SU-DHL-6 (cell line): ENCODE measurements around the gene CSNK1G2.

Source experiments
- EZH2phosphoT487 ChIP-seq: fragments of 200-600 bp; sonication (generic), shearing (Covaris generic); conservative IDR thresholded peaks from 2 replicates; pipeline ENCODE4 v1.6.1; 2018; ENCODE audit warnings: mild to moderate bottlenecking, antibody characterized with exemption, low read length, moderate library complexity, mixed read lengths
- TF ChIP-seq, protein P1 (sequence below): fragments of 200-600 bp; sonication (generic); IDR thresholded peaks from one replicate; pipeline ENCODE4 v1.5.1; 2017; ENCODE audit warnings: antibody characterized with exemption, mild to moderate bottlenecking, low read length, moderate library complexity; ENCODE audit not compliant: insufficient read depth, poor library complexity, severe bottlenecking

DNA sequence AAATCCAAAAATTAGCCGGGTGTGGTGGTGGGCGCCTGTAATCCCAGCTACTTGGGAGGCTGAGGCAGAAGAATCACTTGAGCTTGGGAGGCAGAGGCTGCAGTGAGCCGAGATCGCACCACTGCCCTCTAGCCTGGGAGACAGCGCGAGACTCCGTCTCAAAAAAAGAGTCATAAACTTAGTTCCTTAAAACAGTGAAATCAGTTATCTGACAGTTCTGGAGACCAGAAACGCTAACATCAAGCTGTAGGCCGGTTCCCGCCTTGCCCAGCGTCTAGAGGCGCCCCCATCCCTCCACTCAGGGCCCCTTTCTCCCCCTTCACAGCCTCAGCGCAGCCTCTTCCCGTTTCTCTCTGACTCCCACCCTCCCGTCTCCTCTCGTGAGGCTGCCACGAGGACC is 23.8 kb upstream of the CSNK1G2 start:
- TF ChIP-seq, protein P1, sequence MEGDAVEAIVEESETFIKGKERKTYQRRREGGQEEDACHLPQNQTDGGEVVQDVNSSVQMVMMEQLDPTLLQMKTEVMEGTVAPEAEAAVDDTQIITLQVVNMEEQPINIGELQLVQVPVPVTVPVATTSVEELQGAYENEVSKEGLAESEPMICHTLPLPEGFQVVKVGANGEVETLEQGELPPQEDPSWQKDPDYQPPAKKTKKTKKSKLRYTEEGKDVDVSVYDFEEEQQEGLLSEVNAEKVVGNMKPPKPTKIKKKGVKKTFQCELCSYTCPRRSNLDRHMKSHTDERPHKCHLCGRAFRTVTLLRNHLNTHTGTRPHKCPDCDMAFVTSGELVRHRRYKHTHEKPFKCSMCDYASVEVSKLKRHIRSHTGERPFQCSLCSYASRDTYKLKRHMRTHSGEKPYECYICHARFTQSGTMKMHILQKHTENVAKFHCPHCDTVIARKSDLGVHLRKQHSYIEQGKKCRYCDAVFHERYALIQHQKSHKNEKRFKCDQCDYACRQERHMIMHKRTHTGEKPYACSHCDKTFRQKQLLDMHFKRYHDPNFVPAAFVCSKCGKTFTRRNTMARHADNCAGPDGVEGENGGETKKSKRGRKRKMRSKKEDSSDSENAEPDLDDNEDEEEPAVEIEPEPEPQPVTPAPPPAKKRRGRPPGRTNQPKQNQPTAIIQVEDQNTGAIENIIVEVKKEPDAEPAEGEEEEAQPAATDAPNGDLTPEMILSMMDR: no peak
- no peak for TF ChIP-seq EZH2phosphoT487
